ENCODE measurements around the gene LGALS3.

DNA sequence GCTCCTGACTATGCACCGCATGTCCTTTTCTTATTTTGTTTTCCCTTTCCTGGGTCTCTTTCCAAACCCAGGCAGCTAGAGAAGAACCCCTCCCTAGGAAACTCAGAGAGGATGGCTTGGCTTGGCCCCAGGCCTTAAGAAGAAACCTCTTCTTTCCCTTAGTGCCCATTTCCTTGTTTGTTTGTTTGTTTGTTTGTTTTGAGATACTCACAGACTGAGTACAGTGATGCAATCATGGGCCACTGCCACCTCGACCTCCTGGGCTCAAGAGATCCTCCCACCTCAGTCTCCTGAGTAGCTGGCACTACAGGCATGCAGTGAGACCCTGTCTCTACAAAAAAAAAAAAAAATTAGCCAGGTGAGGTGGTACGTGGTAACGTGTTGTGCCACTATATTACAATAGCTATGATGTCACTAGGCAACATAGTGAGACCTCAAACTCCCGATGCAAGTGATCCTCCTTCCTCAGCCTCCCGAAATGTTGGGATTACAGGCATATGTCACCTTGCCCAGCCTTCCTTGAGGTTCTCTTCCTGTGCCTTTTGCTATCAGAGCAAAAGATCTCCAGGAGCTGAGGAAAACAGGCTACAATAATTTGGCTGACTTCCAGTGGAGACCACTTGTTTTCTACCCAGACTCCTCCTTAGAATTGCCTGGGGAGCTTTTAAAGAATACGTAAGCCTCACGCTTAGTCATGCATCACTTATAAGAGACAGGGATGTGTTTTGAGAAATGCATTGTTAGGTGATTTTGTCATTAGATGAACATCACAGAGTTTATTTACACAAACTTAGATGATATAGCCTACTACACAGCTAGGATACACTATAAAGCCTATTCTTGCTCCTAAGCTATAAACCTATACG, 34.5 kb upstream of the LGALS3 start:
- TF ChIP-seq, protein P1, sequence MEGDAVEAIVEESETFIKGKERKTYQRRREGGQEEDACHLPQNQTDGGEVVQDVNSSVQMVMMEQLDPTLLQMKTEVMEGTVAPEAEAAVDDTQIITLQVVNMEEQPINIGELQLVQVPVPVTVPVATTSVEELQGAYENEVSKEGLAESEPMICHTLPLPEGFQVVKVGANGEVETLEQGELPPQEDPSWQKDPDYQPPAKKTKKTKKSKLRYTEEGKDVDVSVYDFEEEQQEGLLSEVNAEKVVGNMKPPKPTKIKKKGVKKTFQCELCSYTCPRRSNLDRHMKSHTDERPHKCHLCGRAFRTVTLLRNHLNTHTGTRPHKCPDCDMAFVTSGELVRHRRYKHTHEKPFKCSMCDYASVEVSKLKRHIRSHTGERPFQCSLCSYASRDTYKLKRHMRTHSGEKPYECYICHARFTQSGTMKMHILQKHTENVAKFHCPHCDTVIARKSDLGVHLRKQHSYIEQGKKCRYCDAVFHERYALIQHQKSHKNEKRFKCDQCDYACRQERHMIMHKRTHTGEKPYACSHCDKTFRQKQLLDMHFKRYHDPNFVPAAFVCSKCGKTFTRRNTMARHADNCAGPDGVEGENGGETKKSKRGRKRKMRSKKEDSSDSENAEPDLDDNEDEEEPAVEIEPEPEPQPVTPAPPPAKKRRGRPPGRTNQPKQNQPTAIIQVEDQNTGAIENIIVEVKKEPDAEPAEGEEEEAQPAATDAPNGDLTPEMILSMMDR (IDR thresholded peaks at IDR 0.05), result no peak
- no peak for TF ChIP-seq POLR2A (IDR thresholded peaks at IDR 0.05)
